Endothelial cell of umbilical vein (primary cell): ENCODE data around the gene EMC8. TPM values are rescaled to one million over a fixed set of nuclear protein-coding genes. Genes with fewer than 3 reads are reported as not detected.

Source experiments
- BruUV-seq: library from RNA; stranded (reverse); fragments of 400-500 nt; replicated peaks from 2 replicates; lab custom pipeline; 2021; lab: Mats Ljungman, UMichigan
- CTCF ChIA-PET: fragments of 300-600, 350-600 bp; sonication (Branson Sonifier 250); formaldehyde crosslinking; loops from one replicate; lab custom pipeline; 2021; ENCODE audit warnings: antibody characterized with exemption, inconsistent platforms; lab: Charles Lee
- POLR2A ChIA-PET: fragments of 300-600, 350-600 bp; sonication (Branson Sonifier 250); formaldehyde crosslinking; loops from one replicate; lab custom pipeline; 2021; ENCODE audit warnings: antibody characterized with exemption, inconsistent platforms; lab: Charles Lee
- DNase-seq: peaks from one replicate; pipeline ENCODE4 v3.0.0-alpha.2; 2011; ENCODE audit warnings: low read depth, low spot score
- FAIRE-seq: peaks from 2 replicates; lab custom pipeline; 2011; peaks lifted over from hg19 to GRCh38; lab: Jason Lieb, UNC
- H2AFZ ChIP-seq: 2 replicates; pipeline ENCODE4 v1.6.0; 2012; ENCODE audit warnings: low read depth, low read length, control low read depth, inconsistent platforms
- H3K27ac ChIP-seq: 2 replicates; pipeline ENCODE4 v1.5.1; 2011; ENCODE audit warnings: low read depth, mild to moderate bottlenecking, control low read depth, low read length, moderate library complexity; ENCODE audit not compliant: insufficient read depth
- H3K27me3 ChIP-seq, 2 experiments: 2 replicates each; pipeline versions ENCODE4 v1.6.0 to v1.6.1; 2011; ENCODE audit warnings: low read length in 2 of 2, mixed read lengths in 1 of 2; ENCODE audit not compliant: control insufficient read depth in 2 of 2, insufficient read depth in 2 of 2
- H3K36me3 ChIP-seq, 2 experiments: 2 replicates in 1 of 2; 3 replicates in 1 of 2; pipeline ENCODE4 v1.5.1; 2011; ENCODE audit warnings: low read length in 2 of 2, mild to moderate bottlenecking in 1 of 2, moderate library complexity in 1 of 2; ENCODE audit not compliant: control insufficient read depth in 2 of 2, insufficient read depth in 2 of 2; ENCODE audit errors: extremely low read depth in 1 of 2
- H3K4me1 ChIP-seq: 3 replicates; pipeline ENCODE4 v1.5.1; 2011; ENCODE audit warnings: mild to moderate bottlenecking, low read length; ENCODE audit not compliant: control insufficient read depth, insufficient read depth; ENCODE audit errors: extremely low read depth
- H3K4me2 ChIP-seq: 2 replicates; pipeline ENCODE4 v1.6.1; 2011; ENCODE audit warnings: low read length, control low read depth, mixed read lengths; ENCODE audit not compliant: insufficient read depth
- H3K4me3 ChIP-seq, 3 experiments: fragments of 200-600 bp in 1 of 3; sonication (generic), shearing (Covaris generic) in 1 of 3; replicated peaks in 1 of 3; 2 replicates each; pipeline ENCODE4 v1.5.1; 2011 to 2016; ENCODE audit warnings: control low read depth in 3 of 3, low read length in 3 of 3, mild to moderate bottlenecking in 2 of 3, inconsistent platforms in 1 of 3, low read depth in 1 of 3, moderate library complexity in 1 of 3; ENCODE audit not compliant: insufficient read depth in 1 of 3
- H3K79me2 ChIP-seq: 2 replicates; pipeline ENCODE4 v1.6.0; 2012; ENCODE audit warnings: low read length, inconsistent platforms; ENCODE audit not compliant: control insufficient read depth, insufficient read depth
- H3K9ac ChIP-seq: replicated peaks from 2 replicates; pipeline ENCODE3; 2011; ENCODE audit warnings: low read length, control low read depth; ENCODE audit not compliant: insufficient read depth; ENCODE audit errors: extremely low read depth
- H3K9me1 ChIP-seq: replicated peaks from 3 replicates; pipeline ENCODE4 v1.6.0; 2011; ENCODE audit warnings: mild to moderate bottlenecking, low read length; ENCODE audit not compliant: control insufficient read depth, insufficient read depth; ENCODE audit errors: extremely low read depth
- H3K9me3 ChIP-seq: replicated peaks from 2 replicates; pipeline ENCODE4 v1.5.1; 2012; ENCODE audit warnings: low read length, inconsistent platforms; ENCODE audit not compliant: control insufficient read depth, insufficient read depth
- H4K20me1 ChIP-seq: replicated peaks from 2 replicates; pipeline ENCODE3; 2011; ENCODE audit warnings: mild to moderate bottlenecking, low read length; ENCODE audit not compliant: control insufficient read depth, insufficient read depth; ENCODE audit errors: extremely low read depth
- EZH2 ChIP-seq: IDR thresholded peaks from 2 replicates; pipeline ENCODE4 v1.6.1; 2012; ENCODE audit warnings: borderline replicate concordance, low read depth, mild to moderate bottlenecking, moderate library complexity, low read length, inconsistent platforms; ENCODE audit not compliant: severe bottlenecking
- FOS ChIP-seq: IDR thresholded peaks from 2 replicates; pipeline ENCODE4 v1.6.1; 2011; ENCODE audit warnings: mild to moderate bottlenecking, low read length, moderate library complexity, borderline replicate concordance; ENCODE audit not compliant: insufficient read depth
- GATA2 ChIP-seq: IDR thresholded peaks from 2 replicates; pipeline ENCODE4 v1.7.0; 2011; ENCODE audit warnings: low read depth, mild to moderate bottlenecking, moderate library complexity, mixed read lengths, low read length; ENCODE audit not compliant: insufficient read length, insufficient read depth
- JUN ChIP-seq: IDR thresholded peaks from 2 replicates; pipeline ENCODE4 v1.6.1; 2011; ENCODE audit warnings: borderline replicate concordance, low read depth; ENCODE audit not compliant: insufficient read length, insufficient read depth
- MYC ChIP-seq: IDR thresholded peaks from one replicate; pipeline ENCODE4 v1.6.1; 2011; ENCODE audit warnings: mild to moderate bottlenecking, low read depth, low read length
- POLR2A ChIP-seq: IDR thresholded peaks from 2 replicates; pipeline ENCODE4 v1.6.1; 2012; ENCODE audit warnings: low read depth, mild to moderate bottlenecking, control low read depth, low read length
- POLR2AphosphoS5 ChIP-seq: IDR thresholded peaks from 2 replicates; pipeline ENCODE4 v1.6.1; 2012; ENCODE audit warnings: low read depth, mild to moderate bottlenecking, control low read depth, low read length, moderate library complexity; ENCODE audit not compliant: insufficient read depth
- dilution Hi-C: fragments of 300-500 bp; cut with MboI; formaldehyde crosslinking; loops from one replicate; pipeline ENCODE4 v1.15.0; 2019; ENCODE audit warnings: low sequenced_read_pairs; ENCODE audit not compliant: extremely low pct_ligation_motif_present
- intact Hi-C: fragments of 100-400 bp; cut with micrococcal nuclease; formaldehyde crosslinking; loops from one replicate; pipeline ENCODE4 v1.10.0; 2022
- polyA plus RNA-seq, 4 experiments: library from polyadenylated mRNA; depleted of rRNA in 3 of 4; stranded (reverse) in 3 of 4; unstranded in 1 of 4; fragments of >200 nt; gene quantifications; 2 replicates each; pipeline versions ENCODE4 v1.2.1 to v1.2.3, GENCODE V29; 2011 to 2012; ENCODE audit warnings: missing spikeins in 1 of 4
- total RNA-seq: library from RNA; stranded (reverse); gene quantifications from 2 replicates; pipeline ENCODE4 v1.2.3, GENCODE V29; 2021
- TF ChIP-seq, protein P1 (sequence below): IDR thresholded peaks from 2 replicates; pipeline ENCODE4 v1.6.1; 2011; ENCODE audit not compliant: insufficient read depth, insufficient read length
- TF ChIP-seq, protein P2 (sequence below), 2 donors: IDR thresholded peaks; 1 replicate in 1 of 2; 2 replicates in 1 of 2; pipeline ENCODE4 v1.5.1; 2011; ENCODE audit warnings: low read length in 2 of 2, mild to moderate bottlenecking in 2 of 2, moderate library complexity in 2 of 2, control low read depth in 1 of 2, inconsistent platforms in 1 of 2, low read depth in 1 of 2; ENCODE audit not compliant: insufficient read depth in 1 of 2; ENCODE audit errors: extremely low read depth in 1 of 2

EMC8 gene
- total and polyA plus RNA-seq, 2 donors (not counting 3 experiments of a cell fraction or from before 2014, with no cell fraction given): 51.2 to 59.6 TPM

DNA sequence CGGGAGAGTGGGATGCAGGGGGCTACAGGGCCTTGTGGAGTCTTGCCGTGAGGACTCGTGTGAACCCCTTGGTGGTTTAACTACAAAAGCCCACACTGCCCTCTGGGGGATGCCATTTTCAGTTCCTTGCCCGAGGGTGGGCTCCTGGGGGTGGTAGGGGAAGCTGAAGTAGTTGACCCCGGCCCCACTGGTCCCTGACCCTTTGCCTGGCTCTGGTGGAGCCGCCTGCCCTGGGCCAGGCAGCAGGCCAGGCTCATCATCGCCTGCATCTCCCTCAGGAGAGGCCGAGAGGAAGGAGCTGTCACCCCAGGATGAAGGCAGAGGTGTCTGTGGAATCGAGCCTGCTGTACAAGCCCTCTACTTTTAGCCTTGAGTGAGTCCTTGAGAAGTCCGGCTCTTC is 10.3 kb upstream of the EMC8 start:
- dilution Hi-C loops: no loop called here
- CTCF ChIA-PET: interaction anchor here (1.3 to 2.1 kb wide), 2 partner anchors 9 to 10 kb away, joined by 3 to 8 read pairs; no protein-coding TSS in a partner anchor
- TF ChIP-seq GATA2: no peak
- TF ChIP-seq, protein P1, sequence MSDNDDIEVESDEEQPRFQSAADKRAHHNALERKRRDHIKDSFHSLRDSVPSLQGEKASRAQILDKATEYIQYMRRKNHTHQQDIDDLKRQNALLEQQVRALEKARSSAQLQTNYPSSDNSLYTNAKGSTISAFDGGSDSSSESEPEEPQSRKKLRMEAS: no peak
- TF ChIP-seq, protein P2, sequence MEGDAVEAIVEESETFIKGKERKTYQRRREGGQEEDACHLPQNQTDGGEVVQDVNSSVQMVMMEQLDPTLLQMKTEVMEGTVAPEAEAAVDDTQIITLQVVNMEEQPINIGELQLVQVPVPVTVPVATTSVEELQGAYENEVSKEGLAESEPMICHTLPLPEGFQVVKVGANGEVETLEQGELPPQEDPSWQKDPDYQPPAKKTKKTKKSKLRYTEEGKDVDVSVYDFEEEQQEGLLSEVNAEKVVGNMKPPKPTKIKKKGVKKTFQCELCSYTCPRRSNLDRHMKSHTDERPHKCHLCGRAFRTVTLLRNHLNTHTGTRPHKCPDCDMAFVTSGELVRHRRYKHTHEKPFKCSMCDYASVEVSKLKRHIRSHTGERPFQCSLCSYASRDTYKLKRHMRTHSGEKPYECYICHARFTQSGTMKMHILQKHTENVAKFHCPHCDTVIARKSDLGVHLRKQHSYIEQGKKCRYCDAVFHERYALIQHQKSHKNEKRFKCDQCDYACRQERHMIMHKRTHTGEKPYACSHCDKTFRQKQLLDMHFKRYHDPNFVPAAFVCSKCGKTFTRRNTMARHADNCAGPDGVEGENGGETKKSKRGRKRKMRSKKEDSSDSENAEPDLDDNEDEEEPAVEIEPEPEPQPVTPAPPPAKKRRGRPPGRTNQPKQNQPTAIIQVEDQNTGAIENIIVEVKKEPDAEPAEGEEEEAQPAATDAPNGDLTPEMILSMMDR (IDR thresholded peaks at IDR 0.05; ENCODE audit: extremely low read depth in 1 of 2, insufficient read depth in 1 of 2, low read depth in 1 of 2, low read length in 2 of 2): no peak
- TF ChIP-seq FOS: no peak
- no peak for TF ChIP-seq EZH2
- no peak for TF ChIP-seq MYC
- no peak for TF ChIP-seq POLR2A
- no peak for TF ChIP-seq JUN
- TF ChIP-seq POLR2AphosphoS5: no peak

More for the DNA sequence above, 10.3 kb upstream of the EMC8 start:
- Histone ChIP-seq H3K9ac (no peak overlapping the region), H3K4me3 (no peak overlapping the region), H3K4me1 (no peaks in the 10 kb centered on the region), H3K79me2 (no peaks in the 10 kb centered on the region), H3K9me3 (no peaks in the 10 kb centered on the region), H4K20me1 (no peaks in the 10 kb centered on the region), H3K4me2 (no peak overlapping the region), H2AFZ (no peak overlapping the region), H3K36me3 (peaks cover 8 to 19% of the 10 kb centered on the region in 2 experiments), H3K9me1 (no peaks in the 10 kb centered on the region), H3K27ac (no peak overlapping the region), H3K27me3 (peaks cover 16 to 26% of the 10 kb centered on the region in 2 experiments)
- POLR2A ChIA-PET: no interaction called here
- no peak for FAIRE-seq
- intact Hi-C loops: no loop called here
- no peak for DNase-seq
- no TSS peak for BruUV-seq
